Liver (tissue), 9 donors: Measurements from ENCODE around the gene IKBKE. TPM values are rescaled to one million over a fixed set of nuclear protein-coding genes. Genes with fewer than 3 reads are reported as not detected.

Experiments used
- DNase-seq: peaks from one replicate; pipeline ENCODE4 v3.0.0-alpha.2; 2017; ENCODE audit warnings: low spot score
- H3K27ac ChIP-seq, 2 donors: one replicate each; pipeline ENCODE4 v1.7.0; 2013; ENCODE audit warnings: inconsistent platforms in 2 of 2, low read length in 2 of 2, control low read depth in 1 of 2, low read depth in 1 of 2, mild to moderate bottlenecking in 1 of 2
- H3K27me3 ChIP-seq, 4 donors: one replicate each; pipeline versions ENCODE4 v1.6.1 to v1.7.0; 2013; ENCODE audit warnings: low read length in 3 of 4, inconsistent platforms in 1 of 4, mild to moderate bottlenecking in 1 of 4, moderate library complexity in 1 of 4; ENCODE audit not compliant: control insufficient read depth in 4 of 4, insufficient read depth in 4 of 4
- H3K36me3 ChIP-seq, 4 donors: one replicate each; pipeline versions ENCODE4 v1.6.1 to v1.7.0; 2013; ENCODE audit warnings: low read length in 3 of 4, mild to moderate bottlenecking in 3 of 4, low read depth in 1 of 4, moderate library complexity in 1 of 4; ENCODE audit not compliant: control insufficient read depth in 4 of 4, insufficient read depth in 3 of 4
- H3K4me1 ChIP-seq, 4 donors: one replicate each; pipeline versions ENCODE4 v1.6.1 to v1.7.0; 2013; ENCODE audit warnings: low read length in 3 of 4, mild to moderate bottlenecking in 3 of 4, moderate library complexity in 1 of 4; ENCODE audit not compliant: control insufficient read depth in 4 of 4, insufficient read depth in 4 of 4
- H3K4me3 ChIP-seq, 3 donors: one replicate each; pipeline versions ENCODE4 v1.6.1 to v1.7.0; 2013; ENCODE audit warnings: low read length in 3 of 3, control low read depth in 1 of 3, low read depth in 1 of 3, mild to moderate bottlenecking in 1 of 3
- H3K9ac ChIP-seq, 2 donors: one replicate each; pipeline ENCODE4 v1.7.0; 2013; ENCODE audit warnings: low read length in 2 of 2, mild to moderate bottlenecking in 2 of 2, moderate library complexity in 2 of 2, control low read depth in 1 of 2, low read depth in 1 of 2
- H3K9me3 ChIP-seq, 4 donors: one replicate each; pipeline versions ENCODE4 v1.6.1 to v1.7.0; 2013; ENCODE audit warnings: low read length in 3 of 4; ENCODE audit not compliant: control insufficient read depth in 4 of 4
- EGR1 ChIP-seq, 2 donors: IDR thresholded peaks; 2 replicates each; pipeline ENCODE4 v1.6.1; 2016 to 2018; ENCODE audit warnings: antibody characterized with exemption in 2 of 2, low read depth in 2 of 2
- GABPA ChIP-seq, 2 donors: IDR thresholded peaks in 1 of 2; conservative IDR thresholded peaks in 1 of 2; 2 replicates each; pipeline ENCODE4 v1.6.1; 2016; ENCODE audit warnings: antibody characterized with exemption in 2 of 2, mild to moderate bottlenecking in 1 of 2, moderate library complexity in 1 of 2
- HNF4A ChIP-seq, 2 donors: conservative IDR thresholded peaks; 2 replicates each; pipeline ENCODE4 v1.6.1; 2016; ENCODE audit warnings: antibody characterized with exemption in 2 of 2, mild to moderate bottlenecking in 2 of 2
- JUND ChIP-seq, 2 donors: IDR thresholded peaks; 2 replicates each; pipeline ENCODE4 v1.6.1; 2016; ENCODE audit warnings: antibody characterized with exemption in 2 of 2
- RAD21 ChIP-seq, 2 donors: IDR thresholded peaks; 2 replicates each; pipeline ENCODE4 v1.6.1; 2016; ENCODE audit warnings: antibody characterized with exemption in 2 of 2, mild to moderate bottlenecking in 2 of 2
- RXRA ChIP-seq, 2 donors: IDR thresholded peaks; 2 replicates each; pipeline ENCODE4 v1.6.1; 2017 to 2018; ENCODE audit warnings: antibody characterized with exemption in 2 of 2, mild to moderate bottlenecking in 1 of 2
- YY1 ChIP-seq: IDR thresholded peaks from 2 replicates; pipeline ENCODE4 v1.6.1; 2016; ENCODE audit warnings: antibody characterized with exemption, mild to moderate bottlenecking
- WGBS: extraction: QIAGEN DNeasy Blood & Tissue Kit; methylation state at CpG from one replicate; pipeline ENCODE4 v1.1.7; 2013; 5-methylcytosine and 5-hydroxymethylcytosine counted together
- polyA plus RNA-seq, 2 donors: library from polyadenylated mRNA; stranded (reverse) in 1 of 2; unstranded in 1 of 2; fragments of 200-250 nt in 1 of 2; fragments of >200 nt in 1 of 2; fragmentation: Nextera tagmentation in 1 of 2; extraction: Ambion mirVana in 1 of 2; gene quantifications; one replicate each; pipeline versions ENCODE4 v1.2.1 to v1.2.3, GENCODE V29; 2013 to 2015
- total RNA-seq, 2 donors: library from RNA; depleted of rRNA; stranded (reverse); fragments of >200 nt; gene quantifications; one replicate each; pipeline ENCODE4 v1.2.3, GENCODE V29; 2014
- TF ChIP-seq, protein P1 (sequence below): IDR thresholded peaks from 2 replicates; pipeline ENCODE4 v1.6.1; 2016; ENCODE audit warnings: antibody characterized with exemption
- TF ChIP-seq, protein P2 (sequence below): IDR thresholded peaks from 2 replicates; pipeline ENCODE4 v1.6.1; 2016; ENCODE audit warnings: antibody characterized with exemption
- TF ChIP-seq, protein P3 (sequence below): IDR thresholded peaks from 2 replicates; pipeline ENCODE4 v1.6.1; 2016; ENCODE audit warnings: antibody characterized with exemption
- TF ChIP-seq, protein P4 (sequence below): IDR thresholded peaks from 2 replicates; pipeline ENCODE4 v1.6.1; 2016; ENCODE audit warnings: antibody characterized with exemption, mild to moderate bottlenecking
- donor health status: healthy.
- donor health status: healthy.
- donor health status: healthy.
- donor health status: healthy.
- donor health status: healthy.

Gene IKBKE
- total and polyA plus RNA-seq, 4 donors = 0.81 to 3.9 (median 1.5) TPM

DNA sequence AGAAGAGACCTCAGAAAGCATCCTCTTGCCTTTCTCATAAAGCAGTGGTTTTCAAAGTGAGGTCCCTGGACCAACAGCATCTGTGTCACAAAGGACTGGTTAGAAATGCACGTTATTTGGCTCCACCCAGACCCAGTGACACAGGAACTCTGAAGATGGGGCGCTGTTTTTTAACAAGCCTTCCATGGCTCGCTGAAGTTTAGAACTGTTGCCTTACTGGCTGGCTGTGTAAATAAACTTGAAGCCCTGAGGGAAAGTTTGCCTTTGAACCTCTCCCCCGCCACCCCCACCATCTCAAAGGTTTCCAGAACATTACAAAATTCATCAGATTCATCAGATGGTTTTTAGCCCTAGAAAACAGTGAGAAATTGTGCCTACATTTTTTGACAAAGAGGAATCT is 21.8 kb upstream of the IKBKE start:
- Histone ChIP-seq H3K27ac (no peak overlapping the region), H3K27me3 (no peaks in the 10 kb centered on the region), H3K36me3 (peaks cover 2 to 38% (median 17%) of the 10 kb centered on the region in 4 donors), H3K9me3 (no peaks in the 10 kb centered on the region), H3K4me3 (no peak overlapping the region), H3K4me1 (no peaks in the 10 kb centered on the region), H3K9ac (no peak overlapping the region)
- DNase-seq = no peak
- TF ChIP-seq, protein P1, sequence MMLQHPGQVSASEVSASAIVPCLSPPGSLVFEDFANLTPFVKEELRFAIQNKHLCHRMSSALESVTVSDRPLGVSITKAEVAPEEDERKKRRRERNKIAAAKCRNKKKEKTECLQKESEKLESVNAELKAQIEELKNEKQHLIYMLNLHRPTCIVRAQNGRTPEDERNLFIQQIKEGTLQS = no peak
- TF ChIP-seq, protein P2, sequence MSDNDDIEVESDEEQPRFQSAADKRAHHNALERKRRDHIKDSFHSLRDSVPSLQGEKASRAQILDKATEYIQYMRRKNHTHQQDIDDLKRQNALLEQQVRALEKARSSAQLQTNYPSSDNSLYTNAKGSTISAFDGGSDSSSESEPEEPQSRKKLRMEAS = no peak
- no peak for TF ChIP-seq EGR1 (IDR thresholded peaks at IDR 0.05; ENCODE audit: low read depth in 2 of 2)
- TF ChIP-seq RAD21 (IDR thresholded peaks at IDR 0.05) = no peak
- TF ChIP-seq, protein P3, sequence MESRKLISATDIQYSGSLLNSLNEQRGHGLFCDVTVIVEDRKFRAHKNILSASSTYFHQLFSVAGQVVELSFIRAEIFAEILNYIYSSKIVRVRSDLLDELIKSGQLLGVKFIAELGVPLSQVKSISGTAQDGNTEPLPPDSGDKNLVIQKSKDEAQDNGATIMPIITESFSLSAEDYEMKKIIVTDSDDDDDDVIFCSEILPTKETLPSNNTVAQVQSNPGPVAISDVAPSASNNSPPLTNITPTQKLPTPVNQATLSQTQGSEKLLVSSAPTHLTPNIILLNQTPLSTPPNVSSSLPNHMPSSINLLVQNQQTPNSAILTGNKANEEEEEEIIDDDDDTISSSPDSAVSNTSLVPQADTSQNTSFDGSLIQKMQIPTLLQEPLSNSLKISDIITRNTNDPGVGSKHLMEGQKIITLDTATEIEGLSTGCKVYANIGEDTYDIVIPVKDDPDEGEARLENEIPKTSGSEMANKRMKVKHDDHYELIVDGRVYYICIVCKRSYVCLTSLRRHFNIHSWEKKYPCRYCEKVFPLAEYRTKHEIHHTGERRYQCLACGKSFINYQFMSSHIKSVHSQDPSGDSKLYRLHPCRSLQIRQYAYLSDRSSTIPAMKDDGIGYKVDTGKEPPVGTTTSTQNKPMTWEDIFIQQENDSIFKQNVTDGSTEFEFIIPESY = no peak
- no peak for TF ChIP-seq GABPA (IDR thresholded peaks at IDR 0.05 in 1 of 2, conservative IDR thresholded peaks at IDR 0.05 in 1 of 2)
- no peak for TF ChIP-seq YY1
- WGBS = 83% methylated on average over 4 of the region's 4 CpGs

DNA sequence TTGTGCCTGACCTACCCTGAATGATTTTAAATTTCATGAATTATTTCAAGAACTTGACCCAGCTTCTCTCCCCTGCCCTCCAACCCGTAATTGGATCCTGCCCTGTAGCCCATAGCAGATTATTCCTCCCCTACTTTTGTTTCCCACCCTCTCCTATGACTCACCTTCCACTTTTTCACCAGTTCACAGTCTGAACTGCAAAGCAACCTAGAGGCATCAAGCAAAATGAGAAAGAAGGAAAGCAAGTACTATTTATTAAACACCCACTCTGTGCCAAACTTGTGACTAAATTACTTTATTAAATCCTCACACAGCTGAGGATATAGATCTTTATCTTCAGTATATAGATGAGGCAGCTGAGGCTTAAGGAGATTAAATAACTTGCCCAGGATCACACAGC is 20.7 kb upstream of the IKBKE start:
- Histone ChIP-seq H3K4me3 (no peak overlapping the region), H3K36me3 (peaks cover 0 to 37% (median 15%) of the 10 kb centered on the region in 4 donors), H3K9me3 (no peaks in the 10 kb centered on the region), H3K4me1 (no peaks in the 10 kb centered on the region), H3K27me3 (no peaks in the 10 kb centered on the region), H3K9ac (no peak overlapping the region), H3K27ac (no peak overlapping the region)
- DNase-seq = no peak
- 53% methylated on average over 1 of the region's 1 CpG for WGBS
- TF ChIP-seq HNF4A (conservative IDR thresholded peaks at IDR 0.05) (no peak), GABPA (IDR thresholded peaks at IDR 0.05 in 1 of 2, conservative IDR thresholded peaks at IDR 0.05 in 1 of 2) (no peak), JUND (IDR thresholded peaks at IDR 0.05) (no peak), RXRA (IDR thresholded peaks at IDR 0.05) (no peak)
- TF ChIP-seq, protein P2 = no peak
- TF ChIP-seq, protein P3 = no peak
- TF ChIP-seq, protein P4, sequence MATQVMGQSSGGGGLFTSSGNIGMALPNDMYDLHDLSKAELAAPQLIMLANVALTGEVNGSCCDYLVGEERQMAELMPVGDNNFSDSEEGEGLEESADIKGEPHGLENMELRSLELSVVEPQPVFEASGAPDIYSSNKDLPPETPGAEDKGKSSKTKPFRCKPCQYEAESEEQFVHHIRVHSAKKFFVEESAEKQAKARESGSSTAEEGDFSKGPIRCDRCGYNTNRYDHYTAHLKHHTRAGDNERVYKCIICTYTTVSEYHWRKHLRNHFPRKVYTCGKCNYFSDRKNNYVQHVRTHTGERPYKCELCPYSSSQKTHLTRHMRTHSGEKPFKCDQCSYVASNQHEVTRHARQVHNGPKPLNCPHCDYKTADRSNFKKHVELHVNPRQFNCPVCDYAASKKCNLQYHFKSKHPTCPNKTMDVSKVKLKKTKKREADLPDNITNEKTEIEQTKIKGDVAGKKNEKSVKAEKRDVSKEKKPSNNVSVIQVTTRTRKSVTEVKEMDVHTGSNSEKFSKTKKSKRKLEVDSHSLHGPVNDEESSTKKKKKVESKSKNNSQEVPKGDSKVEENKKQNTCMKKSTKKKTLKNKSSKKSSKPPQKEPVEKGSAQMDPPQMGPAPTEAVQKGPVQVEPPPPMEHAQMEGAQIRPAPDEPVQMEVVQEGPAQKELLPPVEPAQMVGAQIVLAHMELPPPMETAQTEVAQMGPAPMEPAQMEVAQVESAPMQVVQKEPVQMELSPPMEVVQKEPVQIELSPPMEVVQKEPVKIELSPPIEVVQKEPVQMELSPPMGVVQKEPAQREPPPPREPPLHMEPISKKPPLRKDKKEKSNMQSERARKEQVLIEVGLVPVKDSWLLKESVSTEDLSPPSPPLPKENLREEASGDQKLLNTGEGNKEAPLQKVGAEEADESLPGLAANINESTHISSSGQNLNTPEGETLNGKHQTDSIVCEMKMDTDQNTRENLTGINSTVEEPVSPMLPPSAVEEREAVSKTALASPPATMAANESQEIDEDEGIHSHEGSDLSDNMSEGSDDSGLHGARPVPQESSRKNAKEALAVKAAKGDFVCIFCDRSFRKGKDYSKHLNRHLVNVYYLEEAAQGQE = no peak
